ENCODE results near the gene TBC1D9B. TPM values are rescaled to one million over a fixed set of nuclear protein-coding genes. Genes with fewer than 3 reads are reported as not detected.

TBC1D9B gene
- total RNA-seq, 3 donors from 2014 or later = 82.7 to 91.8 (median 88.6) TPM

DNA sequence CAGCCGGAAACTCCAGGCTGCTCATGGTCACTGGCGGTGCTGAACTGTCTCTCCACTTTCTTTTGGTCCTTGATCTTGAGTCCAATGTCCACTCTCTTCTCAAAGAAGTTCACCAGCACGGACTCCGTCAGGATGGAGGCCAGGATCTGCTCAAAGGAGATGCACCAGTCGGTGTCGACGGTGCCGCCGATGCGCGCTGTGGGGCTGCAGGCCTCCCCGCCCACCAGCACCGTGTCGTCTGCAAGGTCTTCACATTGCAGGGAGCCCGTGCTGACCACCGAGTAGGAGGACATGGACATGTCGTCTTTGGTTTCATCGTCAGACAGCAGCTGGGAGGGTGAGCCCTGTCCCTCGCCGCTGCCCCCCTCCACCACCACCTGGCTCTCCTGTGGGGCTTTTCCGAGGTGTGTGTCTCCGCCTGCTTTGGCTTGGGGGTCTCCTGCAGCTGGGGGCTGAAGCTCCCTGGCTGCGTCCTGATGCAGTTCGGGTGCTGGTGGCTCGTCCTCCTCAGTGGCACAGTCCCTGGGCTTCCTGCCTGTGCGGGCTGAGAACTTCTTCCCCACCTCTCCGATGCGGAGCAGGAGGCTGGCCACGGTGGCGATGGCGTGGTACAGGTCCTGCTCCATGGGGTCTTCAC lies 44.1 kb downstream of the TBC1D9B start:
- no peaks in the 10 kb centered on the region for H3K9me3 Mint-ChIP-seq
- H3K4me3 Mint-ChIP-seq = no peak overlapping the region
- H3K36me3 Mint-ChIP-seq (ENCODE audit: insufficient read depth) = peaks cover 16% of the 10 kb centered on the region
- H3K27me3 Mint-ChIP-seq (ENCODE audit: low read depth) = no peaks in the 10 kb centered on the region
- ATAC-seq (no peak), DNase-seq (no peak)
- peaks cover 4% of the 10 kb centered on the region for H3K4me1 Mint-ChIP-seq (ENCODE audit: low read depth)

DNA sequence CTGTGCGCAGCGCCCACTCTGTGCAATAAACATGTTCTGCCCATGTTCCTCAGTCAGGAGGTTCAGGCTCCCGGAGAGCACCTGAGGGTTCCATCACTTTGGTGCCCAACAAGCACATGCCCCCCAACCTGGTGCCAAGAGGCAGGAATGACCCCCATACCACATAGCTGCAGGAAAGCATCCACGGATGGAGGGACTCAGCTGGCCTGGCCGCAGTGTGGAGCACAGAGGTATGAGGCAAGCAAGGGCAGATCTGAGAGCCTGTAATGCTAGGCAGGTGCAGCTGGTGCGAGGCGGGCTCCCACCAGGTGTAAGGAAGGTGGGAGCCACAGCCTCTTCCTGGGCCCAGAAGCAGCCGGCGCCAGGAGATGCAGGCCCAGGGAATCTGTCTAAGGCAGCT lies 44.8 kb downstream of the TBC1D9B start:
- no peak for ATAC-seq
- no peak for DNase-seq
- Mint-ChIP-seq H3K4me1 (ENCODE audit: low read depth) (peaks cover 7% of the 10 kb centered on the region), H3K4me3 (no peak overlapping the region), H3K36me3 (ENCODE audit: insufficient read depth) (peaks cover 13% of the 10 kb centered on the region), H3K9me3 (no peaks in the 10 kb centered on the region), H3K27me3 (ENCODE audit: low read depth) (no peaks in the 10 kb centered on the region)

DNA sequence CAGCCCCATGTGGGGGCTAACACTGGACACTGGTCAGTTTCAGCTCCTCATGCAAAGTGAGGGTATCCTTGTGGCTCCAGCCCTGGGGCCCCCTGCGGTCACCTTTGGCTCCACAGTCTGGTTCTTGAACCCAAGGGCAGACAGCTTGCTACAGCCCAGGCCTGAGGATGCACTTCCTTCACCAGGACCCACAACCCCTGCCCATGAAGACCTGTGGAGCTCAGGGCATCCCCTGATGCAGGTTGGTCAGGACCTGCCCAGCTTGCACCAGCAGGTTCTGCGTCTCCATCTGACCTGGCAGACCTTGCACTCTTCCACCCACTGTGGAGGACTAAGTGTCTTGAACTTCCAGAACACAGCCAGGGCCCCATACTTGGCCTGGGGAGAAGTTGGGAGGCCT lies 45.4 kb downstream of the TBC1D9B start:
- no peaks in the 10 kb centered on the region for H3K9me3 Mint-ChIP-seq
- peaks cover 11% of the 10 kb centered on the region for H3K4me1 Mint-ChIP-seq (ENCODE audit: low read depth)
- H3K36me3 Mint-ChIP-seq (ENCODE audit: insufficient read depth) = peaks cover 13% of the 10 kb centered on the region
- H3K27me3 Mint-ChIP-seq (ENCODE audit: low read depth) = no peaks in the 10 kb centered on the region
- H3K4me3 Mint-ChIP-seq = no peak overlapping the region
- no peak for DNase-seq
- ATAC-seq = no peak

DNA sequence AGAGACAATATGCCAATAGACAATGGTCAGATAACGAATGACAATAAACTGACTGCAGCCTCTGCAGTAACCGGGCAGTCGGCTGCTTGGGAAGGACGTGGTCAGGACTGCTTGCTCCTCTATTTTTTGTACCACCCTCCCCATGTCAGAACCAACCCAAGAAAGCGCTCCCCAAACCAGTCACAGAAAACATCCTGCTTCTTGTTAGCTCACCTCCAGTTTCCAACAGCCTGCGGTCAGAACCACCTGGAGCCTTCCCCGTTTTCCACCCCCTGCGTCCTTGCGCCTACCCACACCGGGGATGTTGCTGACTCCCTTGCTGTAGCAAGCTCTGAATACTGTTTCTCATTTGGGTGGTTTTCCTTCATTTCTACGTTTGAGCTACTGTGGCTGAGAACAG lies 47.4 kb downstream of the TBC1D9B start:
- no peaks in the 10 kb centered on the region for H3K9me3 Mint-ChIP-seq
- peaks cover 13% of the 10 kb centered on the region for H3K36me3 Mint-ChIP-seq (ENCODE audit: insufficient read depth)
- DNase-seq = no peak
- H3K4me1 Mint-ChIP-seq (ENCODE audit: low read depth) = peaks cover 11% of the 10 kb centered on the region
- ATAC-seq = no peak
- H3K4me3 Mint-ChIP-seq = peak overlapping the region; percentile 94
- no peaks in the 10 kb centered on the region for H3K27me3 Mint-ChIP-seq (ENCODE audit: low read depth)

DNA sequence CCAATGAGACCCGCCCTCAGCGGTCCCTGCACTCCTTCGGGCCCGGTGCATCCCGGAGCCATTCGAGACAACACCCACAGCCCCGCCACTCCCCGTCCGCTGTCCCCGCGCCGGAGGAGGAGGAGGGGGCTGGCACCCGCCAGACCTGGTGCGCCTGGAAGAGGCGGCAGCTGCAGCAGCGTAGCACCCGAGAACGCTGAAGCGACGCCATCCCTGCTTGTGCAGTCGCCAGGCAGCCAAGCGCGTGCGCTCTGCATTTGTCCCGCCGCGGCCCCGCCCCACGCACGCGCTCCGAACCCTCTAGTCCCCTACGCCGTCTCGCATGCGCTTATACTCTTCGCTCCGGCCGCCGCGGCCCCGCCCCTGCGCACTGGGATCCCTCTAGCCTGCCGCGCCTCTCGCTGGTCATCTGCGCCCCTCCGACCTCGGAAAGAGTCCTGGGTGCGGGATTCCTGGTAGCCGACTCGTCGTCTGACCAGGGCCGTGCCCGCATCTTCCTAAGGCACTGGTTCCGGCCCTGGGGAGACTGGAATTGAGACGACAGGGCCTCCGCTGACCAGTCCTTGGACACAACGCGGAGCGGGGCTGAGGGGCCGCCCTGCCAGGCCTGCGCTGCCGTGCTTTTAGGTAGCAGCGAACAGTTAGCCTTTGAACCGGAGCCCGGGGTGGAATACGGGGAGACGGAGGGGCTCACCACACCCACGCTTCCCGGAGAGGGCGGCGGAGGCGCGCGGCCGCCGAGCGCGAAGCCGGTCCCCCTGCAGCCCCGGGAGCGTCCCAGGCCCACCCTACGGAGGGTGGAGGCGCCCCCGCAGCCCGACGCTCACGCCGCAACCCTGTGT lies 48.9 kb downstream of the TBC1D9B start, which contains the start of gene MRNIP:
MRNIP (minus strand) TSS at position 232 of the 842 bp plus-strand sequence; CDS start at position 211, 21 bp downstream.
- Mint-ChIP-seq H3K36me3 (ENCODE audit: insufficient read depth) (peaks cover 10% of the 10 kb centered on the region), H3K4me1 (ENCODE audit: low read depth) (peaks cover 12% of the 10 kb centered on the region), H3K27me3 (ENCODE audit: low read depth) (no peaks in the 10 kb centered on the region), H3K4me3 (peak within 1 kb of the TSS; percentile 94), H3K9me3 (no peaks in the 10 kb centered on the region)
- DNase-seq (peak; percentile 86), ATAC-seq (peak; percentile 97 to 98)

DNA sequence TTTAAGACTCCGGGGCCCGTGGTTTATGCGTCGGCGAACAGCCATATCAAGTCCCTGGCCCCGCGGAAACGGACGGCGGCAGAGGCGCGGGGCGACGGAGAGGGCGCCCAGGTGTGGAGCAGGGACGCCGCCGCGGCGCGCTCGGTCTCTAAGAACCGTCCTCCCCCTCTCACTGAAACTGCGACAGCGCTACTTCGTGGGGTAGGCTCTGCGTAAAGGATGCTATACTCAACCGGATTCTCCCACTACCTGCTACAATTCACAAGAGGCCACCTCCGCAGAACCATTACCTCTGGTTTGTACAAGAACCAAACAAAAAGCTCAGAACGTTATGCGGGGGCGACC lies 49.5 kb downstream of the TBC1D9B start:
- H3K36me3 Mint-ChIP-seq (ENCODE audit: insufficient read depth) = peaks cover 8% of the 10 kb centered on the region
- peaks cover 12% of the 10 kb centered on the region for H3K4me1 Mint-ChIP-seq (ENCODE audit: low read depth)
- peak overlapping the region; percentile 94 for H3K4me3 Mint-ChIP-seq
- no peaks in the 10 kb centered on the region for H3K27me3 Mint-ChIP-seq (ENCODE audit: low read depth)
- no peaks in the 10 kb centered on the region for H3K9me3 Mint-ChIP-seq
- DNase-seq (peak; percentile 48), ATAC-seq (peak; percentile 71 to 75)

DNA sequence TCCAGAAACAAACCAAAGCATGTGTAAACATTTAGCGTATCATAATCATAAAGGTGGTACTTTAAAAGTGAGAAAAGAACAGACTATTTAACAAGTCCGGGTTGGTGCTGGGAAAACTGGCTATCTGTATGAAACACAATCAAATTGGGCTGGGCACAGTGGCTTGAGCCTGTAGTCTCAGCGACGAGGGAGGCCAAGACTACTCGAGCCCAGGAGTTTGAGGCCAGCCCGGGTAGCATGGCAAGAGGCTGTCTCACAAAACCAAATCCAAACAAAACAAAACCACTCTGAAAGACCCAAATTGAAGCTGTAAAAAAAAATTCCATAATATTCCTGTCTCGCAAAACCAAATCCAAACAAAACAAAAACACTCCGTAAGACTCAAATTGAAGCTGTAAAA lies 53.3 kb downstream of the TBC1D9B start:
- Mint-ChIP-seq H3K27me3 (ENCODE audit: low read depth) (no peaks in the 10 kb centered on the region), H3K4me1 (ENCODE audit: low read depth) (peaks cover 12% of the 10 kb centered on the region), H3K4me3 (no peak overlapping the region), H3K36me3 (ENCODE audit: insufficient read depth) (peaks cover 16% of the 10 kb centered on the region), H3K9me3 (no peaks in the 10 kb centered on the region)
- no peak for ATAC-seq
- no peak for DNase-seq

DNA sequence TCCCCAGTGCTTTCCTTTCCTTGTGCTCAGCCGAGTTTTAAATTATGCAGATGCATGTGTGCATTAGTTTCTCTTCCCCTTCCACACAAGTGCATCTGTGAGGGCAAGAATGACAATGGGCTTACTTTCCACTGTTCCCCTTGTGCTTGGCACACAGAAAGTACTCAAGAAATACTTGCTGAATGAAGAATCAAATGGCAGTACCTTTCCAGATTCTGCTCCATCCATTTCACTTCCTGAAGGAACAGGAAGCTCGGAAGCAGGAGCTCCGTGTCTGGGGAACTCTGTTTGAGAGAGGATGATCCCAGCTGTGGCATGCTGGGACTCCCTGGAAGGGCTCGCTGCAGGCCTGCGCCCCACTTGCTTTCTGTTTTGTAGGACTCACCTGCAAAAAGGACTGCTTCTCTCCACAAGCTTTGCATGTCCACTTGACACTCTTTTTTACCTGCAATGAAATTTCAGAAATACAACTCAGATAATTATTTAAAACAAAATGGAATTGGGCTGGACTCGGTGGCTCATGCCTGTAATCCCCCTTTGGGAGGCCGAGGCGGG lies 54.6 kb downstream of the TBC1D9B start:
- Mint-ChIP-seq H3K9me3 (no peaks in the 10 kb centered on the region), H3K27me3 (ENCODE audit: low read depth) (no peaks in the 10 kb centered on the region), H3K4me1 (ENCODE audit: low read depth) (peaks cover 11% of the 10 kb centered on the region), H3K36me3 (ENCODE audit: insufficient read depth) (peaks cover 16% of the 10 kb centered on the region), H3K4me3 (no peak overlapping the region)
- ATAC-seq (no peak), DNase-seq (no peak)

DNA sequence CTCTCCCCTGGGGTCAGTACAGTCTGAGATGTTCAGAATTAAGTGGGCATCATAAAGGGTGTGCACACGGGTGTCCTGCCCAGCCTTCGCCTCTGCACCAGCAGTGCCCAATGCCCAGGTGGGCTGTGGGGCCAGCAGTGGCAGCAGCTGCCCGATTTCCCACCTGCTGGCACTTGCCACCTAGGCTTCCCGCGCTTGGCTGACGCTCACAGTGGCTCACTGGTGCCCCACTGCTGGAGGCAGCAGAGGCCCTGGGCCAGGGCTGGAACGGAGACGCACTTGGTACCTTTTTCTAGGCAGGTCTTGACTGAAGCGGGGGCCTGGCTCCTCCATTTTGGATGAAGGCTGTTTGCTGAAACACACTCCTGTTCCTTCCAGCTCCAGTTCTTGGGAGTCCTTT lies 66.1 kb downstream of the TBC1D9B start:
- Mint-ChIP-seq H3K4me1 (ENCODE audit: low read depth) (peaks cover 9% of the 10 kb centered on the region), H3K27me3 (ENCODE audit: low read depth) (no peaks in the 10 kb centered on the region), H3K36me3 (ENCODE audit: insufficient read depth) (peaks cover 24% of the 10 kb centered on the region), H3K4me3 (no peak overlapping the region), H3K9me3 (peaks cover 5% of the 10 kb centered on the region)
- ATAC-seq (no peak), DNase-seq (no peak)

DNA sequence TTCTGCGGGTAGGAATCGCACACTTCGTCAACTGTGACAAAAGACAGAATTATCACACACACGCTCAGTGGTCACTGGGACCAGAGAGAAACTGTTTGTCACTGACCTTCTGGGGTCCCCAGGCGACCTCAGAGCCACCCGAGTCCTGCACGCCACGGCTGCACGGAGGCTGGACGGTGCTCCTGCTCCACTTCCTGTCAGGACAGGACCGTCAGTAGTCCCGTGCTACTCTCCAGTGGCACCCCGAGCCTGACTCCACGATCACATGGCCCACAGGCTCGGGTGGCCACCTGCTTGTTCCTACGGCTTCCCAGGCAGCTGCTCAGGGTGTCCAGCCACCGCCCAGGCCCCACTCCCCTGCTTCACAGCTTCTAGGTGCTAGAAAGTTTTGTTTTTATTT lies 66.9 kb downstream of the TBC1D9B start:
- H3K27me3 Mint-ChIP-seq (ENCODE audit: low read depth) = no peaks in the 10 kb centered on the region
- peaks cover 18% of the 10 kb centered on the region for H3K4me1 Mint-ChIP-seq (ENCODE audit: low read depth)
- H3K9me3 Mint-ChIP-seq = peaks cover 5% of the 10 kb centered on the region
- no peak for ATAC-seq
- H3K4me3 Mint-ChIP-seq = no peak overlapping the region
- H3K36me3 Mint-ChIP-seq (ENCODE audit: insufficient read depth) = peaks cover 25% of the 10 kb centered on the region
- no peak for DNase-seq

DNA sequence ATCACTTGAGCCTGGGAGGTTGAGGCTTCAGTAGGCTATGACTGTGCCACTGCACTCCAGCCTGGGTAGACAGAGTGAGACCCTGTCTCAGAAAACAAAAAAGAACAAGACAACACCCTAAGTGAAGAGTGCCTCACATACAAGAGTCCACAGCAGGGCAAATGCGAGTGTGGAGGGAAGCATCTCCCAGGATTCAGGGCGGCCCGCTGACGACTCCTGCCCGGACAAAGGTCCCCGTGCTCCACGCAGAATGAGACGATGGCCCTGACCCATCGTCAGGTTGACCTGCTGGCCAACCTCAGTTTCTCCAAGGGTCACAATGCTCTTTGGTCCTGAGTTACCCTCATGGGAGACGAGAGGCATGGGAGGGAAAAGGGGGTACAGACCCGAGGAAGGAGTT lies 67.4 kb downstream of the TBC1D9B start:
- Mint-ChIP-seq H3K36me3 (ENCODE audit: insufficient read depth) (peaks cover 29% of the 10 kb centered on the region), H3K4me3 (no peak overlapping the region), H3K9me3 (peaks cover 5% of the 10 kb centered on the region), H3K4me1 (ENCODE audit: low read depth) (peaks cover 20% of the 10 kb centered on the region), H3K27me3 (ENCODE audit: low read depth) (no peaks in the 10 kb centered on the region)
- no peak for DNase-seq
- no peak for ATAC-seq

DNA sequence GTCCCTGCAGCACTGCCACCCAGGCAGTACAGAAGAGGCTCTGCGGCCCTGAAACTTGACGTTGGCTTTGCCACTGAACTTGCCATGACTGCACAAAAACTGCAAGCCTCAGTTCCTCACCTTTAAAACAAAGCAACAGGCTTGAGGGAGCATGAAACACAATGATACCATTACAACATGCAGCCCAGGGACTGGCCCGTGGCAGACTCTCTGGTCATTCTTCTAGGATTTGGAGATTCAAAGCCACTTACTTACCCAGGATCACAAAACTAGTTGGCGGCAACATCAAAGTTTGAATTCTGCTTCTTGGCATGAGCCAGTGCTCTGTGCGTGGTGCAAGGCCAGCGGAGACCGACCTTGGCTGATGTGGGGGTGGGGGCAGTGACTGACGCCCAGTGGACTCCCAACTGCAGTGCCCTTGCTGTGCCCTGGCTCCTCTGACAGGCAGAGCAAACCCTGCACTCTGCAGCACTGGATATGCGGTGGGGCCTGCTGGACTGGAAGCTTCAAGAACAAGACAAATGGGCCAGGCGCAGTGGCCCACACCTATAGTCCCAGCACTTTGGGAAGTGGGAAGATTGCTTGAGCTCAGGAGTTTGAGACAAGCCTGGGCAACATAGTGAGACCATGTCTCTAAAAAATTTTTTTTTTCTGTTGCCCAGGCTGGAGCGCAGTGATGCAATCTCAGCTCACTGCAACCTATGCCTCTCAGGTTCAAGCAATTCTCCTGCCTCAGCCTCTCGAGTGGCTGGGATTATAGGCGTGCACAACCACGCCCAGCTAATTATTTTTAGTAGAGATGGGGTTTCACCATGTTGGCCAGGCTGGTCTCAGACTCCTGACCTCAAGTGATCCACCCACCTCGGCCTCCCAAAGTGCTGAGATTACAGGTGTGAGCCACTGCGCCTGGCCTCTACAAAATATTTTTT lies 68.1 kb downstream of the TBC1D9B start:
- no peaks in the 10 kb centered on the region for H3K27me3 Mint-ChIP-seq (ENCODE audit: low read depth)
- peaks cover 28% of the 10 kb centered on the region for H3K36me3 Mint-ChIP-seq (ENCODE audit: insufficient read depth)
- no peak overlapping the region for H3K4me3 Mint-ChIP-seq
- DNase-seq (no peak), ATAC-seq (no peak)
- H3K9me3 Mint-ChIP-seq = no peaks in the 10 kb centered on the region
- peaks cover 21% of the 10 kb centered on the region for H3K4me1 Mint-ChIP-seq (ENCODE audit: low read depth)

DNA sequence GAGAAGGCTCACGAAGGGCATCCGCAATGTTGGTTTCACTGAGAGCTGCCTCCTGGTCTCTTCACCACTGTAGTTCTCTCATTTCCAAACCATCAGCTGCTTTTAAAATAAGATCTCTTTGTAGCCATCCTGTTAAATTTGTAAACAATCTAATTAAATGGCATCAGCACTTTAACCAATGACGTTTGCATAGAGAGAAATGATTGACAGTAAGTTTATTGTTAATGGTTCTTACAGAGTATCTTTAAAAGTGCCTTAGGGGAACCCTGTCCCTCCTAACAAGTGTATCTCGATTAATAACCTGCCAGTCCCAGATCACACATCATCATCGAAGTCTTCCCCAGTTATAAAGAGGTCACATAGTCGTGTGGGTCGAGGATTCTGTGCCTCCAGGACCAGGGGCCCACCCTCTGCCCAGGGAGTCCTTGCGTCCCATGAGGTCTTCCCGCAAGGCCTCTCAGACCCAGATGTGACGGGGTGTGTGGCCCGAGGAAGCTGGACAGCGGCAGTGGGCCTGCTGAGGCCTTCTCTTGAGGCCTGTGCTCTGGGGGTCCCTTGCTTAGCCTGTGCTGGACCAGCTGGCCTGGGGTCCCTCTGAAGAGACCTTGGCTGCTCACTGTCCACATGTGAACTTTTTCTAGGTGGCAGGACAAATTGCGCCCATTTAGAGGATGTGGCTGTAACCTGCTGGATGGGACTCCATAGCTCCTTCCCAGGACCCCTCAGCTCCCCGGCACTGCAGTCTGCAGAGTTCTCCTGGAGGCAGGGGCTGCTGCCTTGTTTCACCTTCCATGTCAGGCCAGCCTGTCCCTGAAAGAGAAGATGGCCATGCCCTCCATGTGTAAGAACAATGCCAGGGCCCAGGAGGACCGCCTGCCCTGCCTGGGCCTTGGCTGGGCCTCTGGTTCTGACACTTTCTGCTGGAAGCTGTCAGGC lies 70.4 kb downstream of the TBC1D9B start:
- Mint-ChIP-seq H3K36me3 (ENCODE audit: insufficient read depth) (peaks cover 36% of the 10 kb centered on the region), H3K4me3 (no peak overlapping the region)
- ATAC-seq = no peak

More for the DNA sequence above, 70.4 kb downstream of the TBC1D9B start:
- H3K27me3 Mint-ChIP-seq (ENCODE audit: low read depth) = no peaks in the 10 kb centered on the region
- H3K9me3 Mint-ChIP-seq = no peaks in the 10 kb centered on the region
- H3K4me1 Mint-ChIP-seq (ENCODE audit: low read depth) = peaks cover 21% of the 10 kb centered on the region
- no peak for DNase-seq

Data from activated T-cell treated with anti-CD3 and anti-CD28 coated beads, Interleukin-2, amount 50 U/mL, for 4 hours (primary cell).